HS-5 (cell line): ENCODE measurements around the gene ETHE1.
"Not testable (repeated sequence)": the region's sequence is repeated elsewhere in the genome, so short reads cannot be mapped to it uniquely, and the experiment has no call there.

Experiments used
- DNase-seq: peaks from one replicate; pipeline ENCODE4 v3.0.0-alpha.2; 2012; ENCODE audit warnings: low read depth

ETHE1 gene

GRCh38 chr19:43551399-43552197 lies 24.6 kb upstream of the ETHE1 start:
- DNase-seq: no peak

DNA sequence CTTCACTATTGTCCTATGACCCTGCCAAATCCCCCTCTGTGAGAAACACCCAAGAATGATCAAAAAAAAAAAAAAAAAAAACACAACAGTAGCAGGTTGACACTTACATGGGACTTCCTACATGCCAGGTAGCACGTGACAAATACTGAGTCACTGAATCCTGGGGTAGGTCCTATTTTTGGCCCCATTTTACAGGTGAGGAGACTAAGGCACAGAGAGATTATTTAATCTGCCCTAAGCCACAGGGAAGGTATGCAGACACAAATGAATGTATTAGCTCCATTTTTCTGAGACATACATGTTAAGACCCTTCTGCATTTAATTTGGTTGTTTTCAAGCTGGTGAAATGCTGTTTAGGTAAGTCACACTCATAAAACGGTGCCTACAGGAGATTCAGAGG lies 21.7 kb upstream of the ETHE1 start:
- no peak for DNase-seq

DNA sequence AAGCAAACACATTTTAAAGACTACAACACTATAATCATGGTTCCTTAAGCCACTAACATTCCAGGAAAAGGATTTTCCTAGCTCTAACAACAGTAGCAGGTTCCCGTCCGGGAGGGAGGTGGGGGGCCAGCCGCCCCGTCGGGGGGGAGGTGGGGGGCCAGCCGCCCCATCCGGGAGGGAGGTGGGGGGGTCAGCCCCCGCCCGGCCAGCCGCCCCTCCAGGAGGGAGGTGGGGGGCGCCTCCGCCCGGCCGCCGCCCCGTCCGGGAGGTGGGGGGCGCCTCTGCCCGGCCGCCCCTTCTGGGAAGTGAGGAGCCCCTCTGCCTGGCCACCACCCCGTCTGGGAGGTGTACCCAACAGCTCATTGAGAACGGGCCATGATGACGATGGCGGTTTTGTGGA lies 20.9 kb upstream of the ETHE1 start:
- DNase-seq: not testable (repeated sequence)

GRCh38 chr19:43546581-43546980 lies 19.6 kb upstream of the ETHE1 start:
- no peak for DNase-seq

DNA sequence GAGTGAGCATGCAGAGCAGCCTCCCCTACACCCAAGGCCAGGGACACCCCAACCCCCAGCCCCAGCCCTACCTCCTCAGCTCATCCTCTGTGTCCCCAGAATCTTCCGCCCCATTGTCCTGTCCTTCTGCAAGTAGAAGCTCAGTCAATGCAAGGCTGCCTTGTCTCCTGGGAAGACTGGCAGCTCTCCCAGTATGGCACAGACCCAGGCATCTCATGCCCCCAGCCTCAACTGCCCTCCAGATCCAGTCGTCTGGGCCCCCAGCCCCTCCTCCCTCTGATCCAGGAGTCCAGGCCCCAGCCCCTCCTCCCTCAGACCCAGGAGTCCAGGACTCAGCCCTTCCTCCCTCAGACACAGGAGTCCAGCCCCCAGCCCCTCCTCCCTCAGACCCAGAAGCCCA lies 19.0 kb upstream of the ETHE1 start:
- DNase-seq: no peak

GRCh38 chr19:43545276-43545675 lies 18.3 kb upstream of the ETHE1 start:
- DNase-seq: no peak

- no peak for DNase-seq
Observed at GRCh38 chr19:43544077-43544476, 17.1 kb upstream of the ETHE1 start.

DNA sequence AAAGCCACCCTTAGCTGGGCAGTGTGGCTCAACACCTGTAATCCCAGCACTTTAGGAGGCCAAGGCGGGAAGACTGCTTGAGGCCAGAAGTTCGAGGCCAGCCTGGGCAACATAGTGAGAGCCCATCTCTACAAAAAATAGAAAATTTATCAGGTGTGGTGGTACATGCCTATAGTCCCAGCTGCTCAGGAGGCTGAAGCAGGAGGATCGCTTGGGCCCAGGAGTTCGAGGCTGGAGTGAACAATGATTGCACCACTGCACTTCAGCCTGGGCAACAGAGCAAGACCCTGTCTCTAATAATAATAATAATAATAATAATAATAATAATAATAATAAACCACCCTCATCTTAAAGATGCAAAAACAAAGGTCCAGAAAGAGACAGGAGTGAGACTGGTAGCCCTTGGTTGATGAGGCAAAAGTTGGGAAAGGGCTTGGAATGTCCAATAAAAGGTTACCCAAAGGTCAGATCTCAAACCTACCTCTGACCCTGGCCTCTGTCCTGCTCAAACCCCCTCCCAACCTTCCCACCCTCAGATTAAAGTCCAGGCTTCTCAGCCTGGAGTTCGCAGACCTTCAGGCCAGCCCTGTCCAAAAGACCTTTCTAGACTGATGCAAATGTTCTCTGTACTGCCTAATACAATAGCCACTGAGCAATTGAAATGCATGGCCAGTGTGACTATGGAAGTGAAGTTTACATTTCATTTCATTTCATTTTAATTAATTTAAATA lies 15.1 kb upstream of the ETHE1 start:
- no peak for DNase-seq

GRCh38 chr19:43540381-43540780 lies 13.4 kb upstream of the ETHE1 start:
- DNase-seq: no peak

DNA sequence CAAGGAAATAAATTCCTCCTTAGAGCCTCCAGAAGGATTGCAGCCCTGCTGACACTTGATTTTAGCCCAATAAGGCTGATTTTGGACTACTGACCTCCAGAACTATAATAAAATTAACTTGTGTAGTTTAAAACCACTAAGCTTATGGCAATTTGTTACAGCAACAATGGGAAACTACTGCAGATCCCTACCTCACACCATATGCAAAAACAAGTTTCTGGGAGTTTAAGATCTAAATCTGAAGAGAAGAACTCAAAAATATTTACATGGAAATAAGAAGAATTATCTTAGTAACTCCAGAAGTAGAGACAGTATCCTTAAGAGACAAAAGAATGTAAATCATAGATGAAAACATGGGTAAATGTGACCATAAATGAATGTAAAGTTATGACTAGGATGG lies 11.9 kb upstream of the ETHE1 start:
- no peak for DNase-seq

DNA sequence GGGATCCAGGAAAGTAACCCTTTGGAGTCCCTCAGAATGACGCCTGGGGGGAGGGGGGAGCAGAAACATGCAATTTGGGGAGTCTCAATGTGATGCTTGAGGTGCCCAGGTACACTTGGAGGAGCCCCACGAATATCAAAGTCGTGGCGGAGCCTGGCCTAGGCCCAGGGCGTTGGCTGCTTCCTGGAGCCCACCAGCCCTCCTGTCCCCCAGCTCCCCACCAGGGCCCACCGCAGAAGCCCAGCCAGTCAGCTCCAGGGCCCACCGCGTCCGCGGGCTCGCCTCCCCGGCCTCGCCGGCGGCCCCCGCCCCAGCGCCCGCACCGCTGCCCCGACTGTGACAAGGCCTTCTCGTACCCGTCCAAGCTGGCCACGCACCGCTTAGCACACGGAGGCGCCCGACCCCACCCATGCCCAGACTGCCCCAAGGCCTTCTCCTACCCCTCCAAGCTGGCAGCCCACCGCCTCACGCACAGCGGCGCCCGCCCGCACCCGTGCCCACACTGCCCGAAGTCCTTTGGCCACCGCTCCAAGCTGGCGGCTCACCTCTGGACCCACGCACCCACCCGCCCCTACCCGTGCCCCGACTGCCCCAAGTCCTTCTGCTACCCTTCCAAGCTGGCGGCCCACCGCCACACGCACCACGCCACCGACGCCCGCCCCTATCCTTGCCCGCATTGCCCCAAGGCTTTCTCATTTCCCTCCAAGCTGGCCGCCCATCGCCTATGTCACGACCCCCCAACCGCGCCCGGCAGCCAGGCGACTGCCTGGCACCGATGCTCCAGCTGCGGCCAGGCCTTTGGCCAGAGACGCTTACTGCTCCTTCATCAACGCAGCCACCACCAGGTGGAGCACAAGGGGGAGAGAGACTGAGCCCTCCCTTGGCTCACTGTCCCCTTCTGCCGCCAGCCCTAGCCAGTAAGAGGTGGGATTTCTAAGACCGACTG lies 8.1 kb upstream of the ETHE1 start:
- no peak for DNase-seq

GRCh38 chr19:43534305-43534815 lies 7.4 kb upstream of the ETHE1 start:
- DNase-seq: no peak

- DNase-seq: peak; percentile 28
Observed at GRCh38 chr19:43533546-43534304, 6.7 kb upstream of the ETHE1 start.

GRCh38 chr19:43532962-43533545 lies 6.1 kb upstream of the ETHE1 start, which contains the start of gene ZNF575:
Gene ZNF575 (plus strand): TSS chr19:43533188. CDS start chr19:43534423, 1,235 bp downstream.
- peak; percentile 67 for DNase-seq

DNA sequence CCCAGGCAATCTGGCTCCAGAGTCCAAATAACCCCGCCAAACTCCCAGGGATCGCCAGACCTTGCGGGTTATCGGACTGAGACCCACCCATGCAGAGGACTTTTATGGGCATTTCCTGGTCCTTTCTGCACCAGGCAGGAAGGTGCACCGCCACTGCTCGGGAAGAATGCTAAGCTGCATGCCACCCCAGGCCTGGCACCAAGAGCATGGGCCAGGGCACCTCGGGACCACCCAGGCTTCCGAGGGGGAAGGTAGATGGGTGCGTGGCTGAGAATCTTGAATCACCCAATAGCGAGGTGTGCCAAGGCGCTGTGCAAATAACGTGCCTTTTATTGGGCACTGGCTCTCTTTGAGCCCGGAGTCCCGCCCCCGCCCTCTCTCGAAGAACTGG lies 5.6 kb upstream of the ETHE1 start:
- DNase-seq: no peak

- no peak for DNase-seq
Observed at GRCh38 chr19:43527860-43528622, 1.0 kb upstream of the ETHE1 start.

- no peak for DNase-seq
Observed at GRCh38 chr19:43525836-43526771, 897 bp downstream of the ETHE1 start.

DNA sequence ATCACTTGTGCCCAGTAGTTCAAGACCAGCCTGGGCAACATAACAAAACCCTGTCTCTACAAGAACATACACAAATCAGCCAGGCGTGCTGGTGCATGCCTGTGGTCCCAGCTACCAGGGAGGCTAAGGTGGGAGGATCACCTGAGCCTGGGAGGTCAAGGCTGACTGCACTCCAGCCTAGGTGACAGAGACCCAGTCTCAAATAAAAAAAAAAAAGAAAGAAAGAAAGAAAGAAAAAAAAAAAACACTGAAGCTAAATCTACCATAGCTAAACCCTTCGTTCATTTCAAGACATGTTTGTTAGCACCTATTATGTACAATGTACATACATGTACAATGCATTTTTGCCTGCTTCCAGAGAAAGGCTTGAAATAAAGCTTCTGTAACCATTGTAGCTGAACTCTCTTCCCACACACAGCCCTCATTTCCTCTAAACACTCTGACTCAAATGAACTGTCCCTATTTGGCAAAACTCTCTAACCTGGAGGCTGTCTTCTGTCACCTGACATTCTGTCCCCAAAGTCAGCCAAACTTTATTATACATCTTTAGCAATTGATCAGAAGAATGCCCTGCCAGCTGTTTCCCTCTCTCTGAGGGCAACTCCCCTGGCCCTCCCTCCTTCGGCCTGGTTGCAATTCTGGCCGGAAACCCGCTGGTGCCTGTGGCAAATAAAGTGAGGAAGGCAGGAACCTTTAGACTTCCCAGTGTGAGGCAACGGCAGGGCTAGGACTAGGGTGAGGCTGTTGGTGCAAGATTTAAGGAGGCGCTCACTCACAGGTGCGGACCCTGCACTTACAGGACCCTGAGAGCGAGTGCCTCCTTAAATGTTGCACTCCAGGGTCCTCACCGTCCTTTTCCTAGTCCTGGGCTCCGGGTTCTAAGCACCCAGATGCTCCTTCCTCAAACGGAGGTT lies 1.8 kb downstream of the ETHE1 start:
- no peak for DNase-seq
